H9 (cell line): ENCODE measurements around the gene TAOK1. TPM values are rescaled to one million over a fixed set of nuclear protein-coding genes. Genes with fewer than 3 reads are reported as not detected.

Experiments used
- DNase-seq: peaks from one replicate; pipeline ENCODE4 v3.0.0-alpha.2; 2017
- H2AFZ ChIP-seq: one replicate; pipeline ENCODE4 v1.6.1; 2013; ENCODE audit warnings: mild to moderate bottlenecking, low read length, control low read depth, moderate library complexity
- H2AK5ac ChIP-seq: 2 replicates; pipeline ENCODE4 v1.6.1; 2013; ENCODE audit warnings: low read length, control low read depth, mixed read lengths; ENCODE audit not compliant: insufficient read length
- H2BK120ac ChIP-seq: one replicate; pipeline ENCODE4 v1.6.1; 2013; ENCODE audit warnings: low read depth, mild to moderate bottlenecking, low read length, control low read depth, inconsistent platforms; ENCODE audit not compliant: poor library complexity, severe bottlenecking
- H2BK12ac ChIP-seq: 2 replicates; pipeline ENCODE4 v1.6.1; 2013; ENCODE audit warnings: low read length, control low read depth, mixed read lengths, low read depth; ENCODE audit not compliant: insufficient read length
- H2BK15ac ChIP-seq: 2 replicates; pipeline ENCODE4 v1.6.1; 2013; ENCODE audit warnings: low read depth, low read length, control low read depth
- H2BK20ac ChIP-seq: one replicate; pipeline ENCODE4 v1.6.1; 2013; ENCODE audit warnings: low read depth, mild to moderate bottlenecking, low read length, control low read depth, inconsistent platforms; ENCODE audit not compliant: poor library complexity, severe bottlenecking
- H2BK5ac ChIP-seq: 2 replicates; pipeline ENCODE4 v1.6.1; 2013; ENCODE audit warnings: low read length, control low read depth, mixed read lengths; ENCODE audit not compliant: insufficient read length
- H3K14ac ChIP-seq: 2 replicates; pipeline ENCODE4 v1.6.1; 2013; ENCODE audit warnings: low read length, control low read depth; ENCODE audit not compliant: insufficient read depth
- H3K18ac ChIP-seq: 2 replicates; pipeline ENCODE4 v1.6.1; 2013; ENCODE audit warnings: low read depth, mild to moderate bottlenecking, mixed read lengths, low read length, control low read depth; ENCODE audit not compliant: insufficient read length
- H3K23ac ChIP-seq: 2 replicates; pipeline ENCODE4 v1.6.1; 2013; ENCODE audit warnings: low read length, control low read depth, mixed read lengths, low read depth; ENCODE audit not compliant: insufficient read length
- H3K23me2 ChIP-seq: 2 replicates; pipeline ENCODE4 v1.6.1; 2013; ENCODE audit warnings: low read depth, mild to moderate bottlenecking, mixed read lengths, low read length, control low read depth; ENCODE audit not compliant: insufficient read length, poor library complexity, severe bottlenecking
- H3K27ac ChIP-seq: 2 replicates; pipeline ENCODE4 v1.5.1; 2013; ENCODE audit warnings: low read length, control low read depth, mixed read lengths, low read depth; ENCODE audit not compliant: insufficient read length
- H3K27me3 ChIP-seq: 2 replicates; pipeline ENCODE4 v1.6.1; 2013; ENCODE audit warnings: low read length, control low read depth, inconsistent platforms; ENCODE audit not compliant: insufficient read depth
- H3K4ac ChIP-seq: 2 replicates; pipeline ENCODE4 v1.6.1; 2013; ENCODE audit warnings: low read depth, mild to moderate bottlenecking, control low read depth, inconsistent platforms, low read length, moderate library complexity
- H3K4me1 ChIP-seq: 2 replicates; pipeline ENCODE4 v1.6.1; 2013; ENCODE audit warnings: low read length, control low read depth, inconsistent platforms; ENCODE audit not compliant: insufficient read depth
- H3K4me2 ChIP-seq: 2 replicates; pipeline ENCODE4 v1.6.1; 2013; ENCODE audit warnings: low read length, control low read depth, mixed read lengths; ENCODE audit not compliant: insufficient read length, insufficient read depth
- H3K56ac ChIP-seq: 2 replicates; pipeline ENCODE4 v1.6.1; 2013; ENCODE audit warnings: low read depth, mild to moderate bottlenecking, mixed read lengths, low read length, control low read depth; ENCODE audit not compliant: insufficient read length
- H3K79me1 ChIP-seq: 2 replicates; pipeline ENCODE4 v1.6.1; 2013; ENCODE audit warnings: low read depth, mild to moderate bottlenecking, moderate library complexity, low read length, control low read depth, inconsistent platforms; ENCODE audit not compliant: insufficient read depth, poor library complexity, severe bottlenecking
- H3K79me2 ChIP-seq: 2 replicates; pipeline ENCODE4 v1.6.1; 2013; ENCODE audit warnings: low read length, control low read depth, inconsistent platforms; ENCODE audit not compliant: insufficient read depth
- H3K9ac ChIP-seq: 2 replicates; pipeline ENCODE4 v1.6.1; 2013; ENCODE audit warnings: low read length, control low read depth, mixed read lengths; ENCODE audit not compliant: insufficient read length; ENCODE audit errors: extremely low read depth
- H3K9me3 ChIP-seq: one replicate; pipeline ENCODE4 v1.6.1; 2013; ENCODE audit warnings: low read depth, low read length, inconsistent platforms; ENCODE audit not compliant: control insufficient read depth
- H3T11ph ChIP-seq: one replicate; pipeline ENCODE4 v1.6.1; 2013; ENCODE audit warnings: mild to moderate bottlenecking, low read length, control low read depth, inconsistent platforms
- H4K20me1 ChIP-seq: one replicate; pipeline ENCODE4 v1.6.1; 2013; ENCODE audit not compliant: control insufficient read depth, insufficient read length, insufficient read depth
- H4K5ac ChIP-seq: 2 replicates; pipeline ENCODE4 v1.6.1; 2013; ENCODE audit warnings: low read depth, mild to moderate bottlenecking, mixed read lengths, low read length, control low read depth; ENCODE audit not compliant: insufficient read length
- H4K8ac ChIP-seq: replicated peaks from 2 replicates; pipeline ENCODE4 v1.6.1; 2013; ENCODE audit warnings: low read length, control low read depth, mixed read lengths, low read depth; ENCODE audit not compliant: insufficient read length
- H4K91ac ChIP-seq: 2 replicates; pipeline ENCODE4 v1.6.1; 2013; ENCODE audit warnings: low read depth, mild to moderate bottlenecking, moderate library complexity, mixed read lengths, low read length, control low read depth; ENCODE audit not compliant: insufficient read length
- H3K27ac Mint-ChIP-seq, 3 experiments: 2 replicates in 2 of 3; 3 replicates in 1 of 3; pipeline ENCODE4 v1.8.0; 2020 to 2021; ENCODE audit warnings: mixed read lengths in 3 of 3, mild to moderate bottlenecking in 1 of 3, moderate library complexity in 1 of 3
- H3K27me3 Mint-ChIP-seq: 2 replicates; pipeline ENCODE4 v1.8.0; 2021; ENCODE audit warnings: low read depth, mild to moderate bottlenecking, moderate library complexity, mixed read lengths
- H3K36me3 Mint-ChIP-seq, 3 experiments: 2 replicates in 2 of 3; 3 replicates in 1 of 3; pipeline ENCODE4 v1.8.0; 2020 to 2021; ENCODE audit warnings: low read depth in 3 of 3, mixed read lengths in 3 of 3; ENCODE audit not compliant: insufficient read depth in 1 of 3
- H3K4me1 Mint-ChIP-seq, 2 experiments: 2 replicates each; pipeline ENCODE4 v1.8.0; 2020; ENCODE audit warnings: mixed read lengths in 2 of 2
- H3K4me3 Mint-ChIP-seq, 2 experiments: 2 replicates in 1 of 2; 3 replicates in 1 of 2; pipeline ENCODE4 v1.8.0; 2020 to 2021; ENCODE audit warnings: mild to moderate bottlenecking in 2 of 2, mixed read lengths in 2 of 2, moderate library complexity in 1 of 2
- H3K9me3 Mint-ChIP-seq, 2 experiments: 2 replicates in 1 of 2; 3 replicates in 1 of 2; pipeline ENCODE4 v1.8.0; 2020; ENCODE audit warnings: mild to moderate bottlenecking in 2 of 2, mixed read lengths in 2 of 2, moderate library complexity in 1 of 2
- WGBS: extraction: QIAGEN DNeasy Blood & Tissue Kit; methylation state at CpG from one replicate; pipeline ENCODE4 v1.1.7; 2013; ENCODE audit warnings: missing lambda C conversion rate, low lambda C conversion rate, mixed read lengths; ENCODE audit not compliant: insufficient read length; ENCODE audit errors: extremely low coverage; 5-methylcytosine and 5-hydroxymethylcytosine counted together
- total RNA-seq: library from RNA; stranded (reverse); gene quantifications from 2 replicates; pipeline ENCODE4 v1.2.1, GENCODE V29; 2021
- TF ChIP-seq, protein P1 (sequence below): fragments of 200-600 bp; sonication (generic); conservative IDR thresholded peaks from 3 replicates; pipeline ENCODE4 v1.8.0; 2021; ENCODE audit warnings: antibody characterized with exemption, mild to moderate bottlenecking

The TAOK1 gene
- total RNA-seq, 1 experiment from 2014 or later, result 93.0 TPM

DNA sequence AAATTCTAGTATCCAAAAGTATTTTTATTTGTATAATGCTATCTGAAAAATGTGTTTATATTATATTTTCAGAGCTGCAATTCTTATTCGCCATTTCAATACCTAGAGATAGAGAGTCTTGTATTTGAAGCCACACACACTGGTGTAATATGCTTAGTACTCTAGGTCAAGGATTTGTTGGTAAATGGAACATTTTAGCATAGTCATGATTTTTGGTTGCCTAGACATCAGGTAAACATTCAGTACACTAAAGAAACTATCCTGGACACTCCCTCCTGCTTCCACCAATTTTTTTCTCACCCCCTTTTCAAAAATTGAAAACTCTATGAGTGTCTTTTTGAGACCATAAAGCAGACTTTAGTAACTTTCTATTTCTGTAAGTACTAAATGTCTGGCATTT is 155.9 kb downstream of the TAOK1 start:
- H3K27me3 Mint-ChIP-seq, result no peaks in the 10 kb centered on the region; the same call in 1 of the 2 replicates
- Histone ChIP-seq H4K91ac (no peak overlapping the region), H2AK5ac (no peak overlapping the region), H3K4me2 (no peak overlapping the region), H3T11ph (no peak overlapping the region), H3K4me1 (no peaks in the 10 kb centered on the region; the same call in 1 of the 2 replicates), H3K56ac (no peak overlapping the region), H4K8ac (no peak overlapping the region), H4K5ac (no peak overlapping the region), H2BK5ac (no peak overlapping the region), H3K14ac (no peak overlapping the region), H2BK120ac (no peak overlapping the region), H3K23ac (no peak overlapping the region), H3K9ac (no peak overlapping the region), H2BK12ac (no peak overlapping the region), H2AFZ (no peak overlapping the region), H3K9me3 (no peaks in the 10 kb centered on the region), H3K27ac (no peak overlapping the region), H4K20me1 (no peaks in the 10 kb centered on the region), H3K23me2 (no peaks in the 10 kb centered on the region), H2BK15ac (no peak overlapping the region), H3K18ac (no peak overlapping the region), H3K27me3 (no peaks in the 10 kb centered on the region), H3K79me1 (no peaks in the 10 kb centered on the region), H3K4ac (no peak overlapping the region), H2BK20ac (no peak overlapping the region), H3K79me2 (no peaks in the 10 kb centered on the region)
- TF ChIP-seq, protein P1, sequence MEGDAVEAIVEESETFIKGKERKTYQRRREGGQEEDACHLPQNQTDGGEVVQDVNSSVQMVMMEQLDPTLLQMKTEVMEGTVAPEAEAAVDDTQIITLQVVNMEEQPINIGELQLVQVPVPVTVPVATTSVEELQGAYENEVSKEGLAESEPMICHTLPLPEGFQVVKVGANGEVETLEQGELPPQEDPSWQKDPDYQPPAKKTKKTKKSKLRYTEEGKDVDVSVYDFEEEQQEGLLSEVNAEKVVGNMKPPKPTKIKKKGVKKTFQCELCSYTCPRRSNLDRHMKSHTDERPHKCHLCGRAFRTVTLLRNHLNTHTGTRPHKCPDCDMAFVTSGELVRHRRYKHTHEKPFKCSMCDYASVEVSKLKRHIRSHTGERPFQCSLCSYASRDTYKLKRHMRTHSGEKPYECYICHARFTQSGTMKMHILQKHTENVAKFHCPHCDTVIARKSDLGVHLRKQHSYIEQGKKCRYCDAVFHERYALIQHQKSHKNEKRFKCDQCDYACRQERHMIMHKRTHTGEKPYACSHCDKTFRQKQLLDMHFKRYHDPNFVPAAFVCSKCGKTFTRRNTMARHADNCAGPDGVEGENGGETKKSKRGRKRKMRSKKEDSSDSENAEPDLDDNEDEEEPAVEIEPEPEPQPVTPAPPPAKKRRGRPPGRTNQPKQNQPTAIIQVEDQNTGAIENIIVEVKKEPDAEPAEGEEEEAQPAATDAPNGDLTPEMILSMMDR, result no peak
- H3K4me1 Mint-ChIP-seq, result peaks cover 3 to 9% of the 10 kb centered on the region in 2 experiments; a peak in 1 of 4 replicates
- DNase-seq, result no peak
- WGBS, result no CpG with 5 or more reads among the region's 1 CpG
- H3K36me3 Mint-ChIP-seq, result peaks cover 3 to 32% (median 27%) of the 10 kb centered on the region in 3 experiments; a peak in 6 of 7 replicates
- no peaks in the 10 kb centered on the region for H3K9me3 Mint-ChIP-seq
- H3K4me3 Mint-ChIP-seq, result no peak overlapping the region
- no peak overlapping the region for H3K27ac Mint-ChIP-seq
